HFF-Myc (cell line): Measurements from ENCODE around the gene WHRN.

Source experiments
- DNase-seq: peaks from one replicate; pipeline ENCODE4 v3.0.0-alpha.2; 2011; ENCODE audit warnings: low read depth; ENCODE audit errors: extremely low read depth
- H3K4me3 ChIP-seq: replicated peaks from 2 replicates; pipeline ENCODE4 v1.5.1; 2011; ENCODE audit warnings: low read depth, mild to moderate bottlenecking, control low read depth, low read length
- CTCF ChIP-seq: IDR thresholded peaks from 2 replicates; pipeline ENCODE4 v1.5.1; 2012; ENCODE audit warnings: mild to moderate bottlenecking, low read depth, low read length, control low read depth; ENCODE audit errors: missing control alignments

Gene WHRN

GRCh38 chr9:114469091-114469853 lies 36.0 kb downstream of the WHRN start:
- no peak for DNase-seq
- TF ChIP-seq CTCF: no peak
- H3K4me3 ChIP-seq: no peak overlapping the region

GRCh38 chr9:114467910-114468309 lies 37.4 kb downstream of the WHRN start:
- no peak for DNase-seq
- TF ChIP-seq CTCF: no peak
- H3K4me3 ChIP-seq: no peak overlapping the region

GRCh38 chr9:114467226-114467750 lies 38.0 kb downstream of the WHRN start:
- no peak for TF ChIP-seq CTCF
- no peak for DNase-seq
- H3K4me3 ChIP-seq: no peak overlapping the region

GRCh38 chr9:114465906-114466900 lies 39.1 kb downstream of the WHRN start:
- DNase-seq: no peak
- no peak overlapping the region for H3K4me3 ChIP-seq
- no peak for TF ChIP-seq CTCF

- no peak overlapping the region for H3K4me3 ChIP-seq
- TF ChIP-seq CTCF: no peak
- no peak for DNase-seq
Measured at GRCh38 chr9:114465417-114465816, 39.9 kb downstream of the WHRN start.

- DNase-seq: no peak
- H3K4me3 ChIP-seq: no peak overlapping the region
- TF ChIP-seq CTCF: no peak
Measured at GRCh38 chr9:114464281-114465051, 40.8 kb downstream of the WHRN start.
